GM19099 (cell line): ENCODE data around the gene DLL4.

Source experiments
- POLR2A ChIP-seq: IDR thresholded peaks from 3 replicates; pipeline ENCODE4 v1.6.1; 2011; ENCODE audit warnings: low read depth; ENCODE audit not compliant: insufficient read length; ENCODE audit errors: extremely low read depth

DLL4 gene

DNA sequence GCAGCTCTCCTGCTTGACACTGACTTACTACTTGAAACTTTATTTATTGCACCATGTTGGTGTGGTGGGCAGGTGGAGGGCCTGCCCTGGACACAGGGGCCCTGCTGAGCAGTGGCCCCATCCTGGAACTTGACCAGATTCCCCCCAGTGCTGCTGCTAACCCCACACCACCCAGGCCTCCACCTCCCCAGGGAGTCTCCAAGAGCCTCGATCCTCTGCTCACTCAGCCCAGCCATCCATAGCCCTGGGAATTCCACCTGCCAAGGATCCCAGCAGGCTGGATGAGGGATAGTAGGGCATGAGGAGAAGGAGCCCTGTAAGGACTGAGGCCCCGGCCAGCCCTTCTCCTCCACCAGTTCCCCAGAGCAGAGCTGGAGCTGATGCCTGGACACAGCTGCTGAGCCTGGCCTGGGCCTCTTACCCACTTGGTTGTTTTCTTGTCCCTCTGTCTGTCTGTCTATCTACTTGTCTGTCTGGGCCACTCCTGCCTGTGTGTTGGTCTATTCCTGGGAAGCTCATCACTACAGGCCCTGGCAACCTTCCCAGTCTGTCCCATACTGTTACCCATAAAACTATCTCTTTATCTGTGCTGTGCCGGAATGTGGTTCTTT, 26.9 kb downstream of the DLL4 start:
- TF ChIP-seq POLR2A = no peak

DNA sequence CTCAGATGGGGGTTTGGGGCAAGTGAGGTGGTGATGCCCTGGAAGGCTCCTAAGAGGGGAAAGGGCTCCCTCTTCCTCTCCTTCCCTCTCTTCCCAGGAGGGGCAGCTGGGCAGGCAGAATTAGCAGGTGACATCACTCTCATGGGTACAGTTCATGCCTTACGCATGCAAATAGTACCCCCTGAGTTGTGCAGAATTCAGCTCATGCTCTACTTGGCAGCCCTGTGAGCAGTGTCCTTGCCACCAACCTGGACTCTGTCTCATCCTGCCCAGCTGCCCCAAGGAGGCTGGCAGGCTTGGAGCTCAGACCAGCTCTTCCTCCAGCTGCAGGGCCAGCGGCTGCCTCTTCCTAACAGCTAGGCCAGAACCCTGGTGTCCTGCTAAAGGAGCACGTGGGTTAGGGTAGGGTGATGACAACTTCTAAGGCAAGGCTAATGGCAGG, 27.4 kb downstream of the DLL4 start:
- no peak for TF ChIP-seq POLR2A

DNA sequence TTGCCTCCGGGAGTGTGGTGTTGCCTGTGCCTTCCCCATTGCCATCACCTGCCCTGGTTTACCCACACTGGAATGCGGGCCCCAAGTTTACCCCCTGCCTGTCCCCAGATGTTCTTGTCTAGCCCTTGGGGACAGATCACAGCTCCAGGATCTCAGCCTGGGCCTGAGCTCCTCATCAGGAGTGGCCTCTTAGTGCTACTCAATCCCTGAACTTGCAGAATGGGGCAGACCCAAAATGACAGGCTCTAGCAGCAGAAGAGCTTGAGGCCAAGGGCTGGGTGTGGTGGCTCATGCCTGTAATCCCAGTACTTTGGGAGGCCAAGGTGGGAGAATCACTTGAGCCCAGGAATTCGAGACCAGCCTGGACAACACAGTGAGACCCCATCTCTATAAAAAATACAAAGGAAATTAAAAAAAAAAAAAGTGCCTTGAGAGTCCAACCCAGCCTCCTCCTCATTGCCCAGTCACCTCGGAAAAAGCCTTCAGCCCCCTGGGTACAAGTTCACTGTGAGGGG, 28.0 kb downstream of the DLL4 start:
- TF ChIP-seq POLR2A = no peak

DNA sequence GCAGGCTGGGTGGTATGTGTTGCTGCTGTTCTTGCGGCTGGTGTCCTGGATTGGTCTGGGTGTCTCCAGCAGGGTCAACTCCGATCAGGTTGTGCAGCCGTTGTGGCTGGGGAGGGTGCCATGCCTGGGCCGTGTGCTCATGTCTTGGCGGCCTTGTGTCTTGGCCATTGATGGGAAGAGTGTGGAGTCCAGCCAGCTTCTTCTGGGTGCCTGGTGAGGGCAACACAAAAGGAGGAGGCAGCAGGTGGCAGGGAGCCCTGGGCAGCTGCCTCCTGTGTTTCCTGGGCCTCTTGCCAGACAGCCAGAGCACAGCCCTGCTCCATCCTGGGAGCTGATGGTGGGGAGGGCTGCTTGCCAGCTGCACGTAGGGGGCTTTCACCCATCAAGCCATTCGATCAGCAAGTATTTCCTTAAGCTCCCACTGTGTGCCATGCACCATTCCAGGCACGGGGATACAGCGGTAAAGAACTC, 28.5 kb downstream of the DLL4 start:
- no peak for TF ChIP-seq POLR2A

DNA sequence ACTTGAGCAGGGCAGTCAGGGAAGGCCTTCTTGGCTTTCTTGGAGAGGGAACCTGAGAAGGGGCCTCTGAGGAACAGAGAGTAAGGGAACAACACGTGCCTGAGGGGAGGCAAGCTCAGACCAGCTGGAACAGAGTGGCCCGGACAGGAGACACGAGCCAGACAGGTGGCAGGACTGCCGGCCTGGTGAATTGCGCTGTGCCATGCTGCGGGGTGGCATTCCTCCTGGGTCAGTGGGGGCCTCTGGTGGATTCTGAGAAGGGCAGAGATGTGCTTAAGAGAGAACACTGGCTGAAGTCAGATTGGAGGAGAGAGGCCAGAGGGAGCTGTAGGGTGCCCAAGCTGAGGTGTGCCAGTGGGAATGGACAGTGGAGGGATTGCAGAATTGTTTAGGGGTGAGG, 29.0 kb downstream of the DLL4 start:
- TF ChIP-seq POLR2A = no peak

DNA sequence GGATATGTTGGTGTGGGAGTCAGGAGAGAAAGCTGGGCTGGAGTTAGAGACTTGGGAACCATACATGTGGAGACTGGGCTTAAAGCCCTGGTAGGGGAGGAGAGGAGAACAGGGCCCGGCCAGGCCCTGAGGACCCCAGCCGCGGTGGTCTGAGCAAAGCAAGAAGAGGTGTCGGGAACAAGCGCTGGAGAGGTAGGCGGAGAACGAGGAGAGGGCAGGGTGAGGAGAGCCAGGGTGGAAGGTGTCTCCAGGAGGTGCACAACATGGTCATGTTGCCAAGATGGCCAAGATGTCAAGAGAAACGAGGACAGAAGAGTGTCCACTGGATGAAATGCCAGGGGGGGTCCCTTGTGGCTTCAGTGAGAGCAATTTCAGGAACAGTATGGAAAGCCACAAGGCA, 29.6 kb downstream of the DLL4 start:
- TF ChIP-seq POLR2A = no peak

DNA sequence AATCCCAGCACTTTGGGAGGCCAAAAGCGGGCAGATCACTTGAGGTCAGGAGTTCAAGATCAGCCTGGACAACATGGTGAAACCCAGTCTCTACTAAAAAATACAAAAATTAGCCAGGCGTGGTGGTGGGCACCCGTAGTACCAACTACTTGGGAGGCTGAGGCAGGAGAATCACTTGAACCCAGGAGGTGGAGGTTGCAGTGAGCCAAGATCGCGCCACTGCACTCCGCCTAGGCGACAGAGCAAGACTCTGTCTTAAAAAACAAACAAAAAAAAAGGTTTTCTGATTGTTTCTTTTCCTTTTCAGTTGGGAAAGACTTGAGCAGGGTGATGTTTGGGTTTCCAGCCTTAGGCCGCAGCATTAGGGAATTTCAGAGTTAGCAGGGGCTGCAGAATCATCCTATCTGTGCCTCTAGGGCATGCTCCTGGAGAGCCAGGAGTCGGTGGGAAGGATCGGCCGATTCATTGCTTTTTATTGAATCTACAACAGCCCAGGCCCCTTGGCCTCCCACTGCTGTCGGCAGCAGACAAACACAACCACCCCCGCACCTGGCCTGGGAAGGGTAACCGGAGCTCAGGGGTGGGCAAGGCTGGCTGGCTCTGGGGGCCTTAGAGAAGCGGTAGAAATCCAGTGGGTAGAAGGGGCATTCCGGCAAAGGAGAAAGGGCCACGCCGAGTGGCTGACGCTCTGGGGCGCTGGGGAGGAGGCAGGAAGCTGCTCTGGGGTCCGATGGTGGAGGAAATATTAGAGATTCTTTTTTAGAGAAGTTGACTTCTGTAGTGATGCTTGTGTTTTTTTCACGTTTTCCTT, 30.4 kb downstream of the DLL4 start:
- no peak for TF ChIP-seq POLR2A

DNA sequence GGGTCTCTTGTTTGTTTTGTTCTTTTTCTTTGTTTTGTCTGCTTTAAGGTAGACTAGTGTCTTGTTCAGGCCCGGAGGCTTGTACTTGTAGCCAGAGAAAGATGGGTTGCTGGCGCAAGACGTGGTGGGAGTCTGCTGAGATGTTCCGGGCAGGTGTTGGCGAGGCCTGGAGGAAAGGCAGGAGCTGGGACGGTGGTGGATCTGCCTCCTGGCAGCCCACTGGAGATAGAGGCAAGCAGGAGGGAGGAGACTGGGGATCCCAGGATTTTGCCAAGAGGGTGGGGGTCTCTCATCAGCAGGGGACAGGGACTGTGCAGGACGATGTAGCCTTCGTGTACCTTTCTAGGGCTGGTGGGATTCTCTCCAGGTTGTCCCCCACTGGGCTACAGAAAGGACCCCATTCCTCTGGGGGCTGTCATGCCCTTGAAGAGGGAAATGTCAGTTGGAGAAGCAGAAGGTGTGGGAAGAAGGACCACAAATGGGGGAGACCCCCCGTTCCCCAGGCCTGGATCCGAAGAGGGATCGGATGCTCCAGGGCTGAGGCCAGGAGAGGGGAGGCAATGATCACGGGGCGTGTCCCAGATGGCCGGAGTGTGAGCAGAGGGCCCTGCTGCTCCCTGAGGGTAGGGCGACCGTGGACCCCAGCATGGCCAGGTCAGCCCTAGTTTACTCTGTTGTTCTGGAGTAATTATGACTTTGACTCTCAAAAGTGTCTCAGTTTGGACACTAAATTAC, 31.2 kb downstream of the DLL4 start:
- no peak for TF ChIP-seq POLR2A

DNA sequence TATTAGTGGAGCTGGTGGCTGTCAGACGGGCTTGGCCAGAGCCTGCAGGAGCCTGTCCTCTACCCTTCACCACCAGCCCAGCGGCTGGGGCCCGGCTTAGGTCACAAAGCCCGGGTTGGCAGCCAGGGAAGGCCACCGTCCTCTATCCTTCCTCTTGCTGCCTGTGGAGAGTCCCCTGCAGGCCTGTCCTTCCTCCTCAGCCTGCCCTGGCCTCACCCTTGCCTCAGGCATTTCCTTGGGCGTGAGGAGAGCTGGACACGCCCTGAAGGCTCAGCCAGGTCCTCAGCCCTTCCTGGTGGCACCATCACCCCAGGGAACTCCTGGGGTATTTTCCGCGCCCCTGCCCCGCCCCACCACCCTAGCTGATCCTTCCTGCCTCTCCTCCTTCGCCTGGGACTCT, 31.8 kb downstream of the DLL4 start:
- TF ChIP-seq POLR2A = no peak

DNA sequence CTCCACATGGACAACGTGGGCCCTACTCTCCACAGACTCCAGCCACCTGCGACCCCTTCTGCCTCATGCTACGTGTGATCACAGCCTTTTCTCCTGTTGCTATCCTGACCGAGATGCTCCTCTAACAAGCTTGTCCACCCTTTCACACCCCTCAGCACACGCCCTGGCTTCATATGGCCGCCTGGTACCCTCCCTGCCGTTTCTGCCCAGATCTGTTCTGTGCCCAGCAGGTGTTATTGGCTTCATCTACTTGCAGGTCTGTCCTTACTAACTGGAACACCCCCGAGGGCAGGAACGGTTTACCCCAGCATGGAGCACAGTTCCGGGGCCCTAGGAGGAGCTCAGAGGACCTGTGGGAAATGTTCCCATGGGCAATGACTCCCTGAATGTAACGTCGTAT, 34.1 kb downstream of the DLL4 start:
- TF ChIP-seq POLR2A = no peak

DNA sequence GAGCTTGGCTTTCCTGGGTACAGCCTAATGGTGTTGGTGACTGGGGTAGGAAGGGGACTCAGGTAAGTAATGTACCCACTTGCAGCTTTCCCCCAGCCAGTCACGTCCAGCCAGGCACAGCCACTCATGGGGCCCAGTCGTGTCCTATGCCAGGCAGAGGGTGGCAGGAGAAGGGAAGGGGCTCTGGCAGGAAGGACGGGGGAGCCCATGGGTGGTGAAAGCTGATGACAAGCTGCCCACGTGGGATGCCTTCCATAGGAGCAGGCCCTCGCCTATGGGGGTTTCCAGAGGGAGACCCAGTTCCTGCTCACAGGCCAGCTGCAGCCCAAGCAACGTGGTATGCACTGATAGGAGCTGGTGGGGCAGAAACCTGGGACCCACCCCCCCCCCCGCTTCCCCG, 34.9 kb downstream of the DLL4 start:
- TF ChIP-seq POLR2A = no peak

DNA sequence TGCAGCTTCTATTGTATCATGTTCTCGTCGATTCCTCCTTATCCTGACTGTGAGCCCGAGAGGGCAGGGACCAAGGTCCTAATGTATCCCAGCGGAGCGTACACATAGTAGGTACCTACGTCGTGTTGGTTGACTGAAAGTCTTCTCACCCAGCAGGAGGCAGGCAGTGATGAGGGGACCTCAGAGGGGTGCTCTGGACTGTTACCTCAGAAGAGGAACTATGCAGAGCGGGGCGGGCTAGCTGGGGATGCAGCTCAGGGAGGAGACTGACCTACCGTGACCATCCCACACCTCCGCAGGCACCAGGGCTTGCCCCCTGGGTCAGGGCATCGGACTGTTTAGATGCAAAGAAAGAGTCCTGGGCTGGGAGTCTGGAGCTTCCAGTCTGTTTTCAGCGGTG, 35.5 kb downstream of the DLL4 start:
- no peak for TF ChIP-seq POLR2A

DNA sequence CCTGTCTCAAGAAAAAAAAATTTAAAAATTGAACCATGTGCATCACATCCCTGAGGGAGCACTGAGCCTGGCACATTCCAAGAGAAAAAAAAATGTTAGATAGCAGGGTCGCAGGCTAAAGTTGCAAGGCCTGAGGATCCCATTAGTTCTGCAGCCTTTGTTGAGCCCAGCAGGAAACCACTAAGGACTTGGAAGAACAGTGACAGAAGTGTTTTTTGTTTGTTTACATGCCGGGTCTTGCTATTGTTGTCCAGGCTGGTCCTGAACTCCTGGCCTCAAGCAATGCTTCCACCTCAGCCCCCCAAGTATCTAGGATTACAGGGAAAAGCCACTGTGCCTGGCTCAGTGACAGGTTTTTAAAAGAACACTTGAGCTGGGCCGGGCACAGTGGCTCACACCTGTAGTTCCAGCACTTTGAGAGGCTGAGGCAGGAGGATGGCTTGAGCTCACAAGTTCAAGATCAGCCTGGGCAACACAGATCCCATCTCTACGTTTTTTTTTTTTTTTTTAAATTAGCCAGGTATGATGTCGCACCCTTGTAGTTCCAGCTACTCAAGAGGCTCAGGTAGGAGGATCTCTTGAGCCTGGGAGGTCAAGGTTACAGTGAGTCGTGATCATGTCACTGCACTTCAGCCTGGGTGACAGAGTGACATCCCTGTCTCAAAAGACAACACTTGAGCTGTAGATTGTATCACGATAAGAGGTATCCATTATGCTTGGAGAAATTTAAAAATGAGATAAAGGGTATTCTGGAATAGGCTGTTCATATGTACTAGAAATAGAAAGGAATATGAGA, 39.3 kb downstream of the DLL4 start:
- TF ChIP-seq POLR2A = no peak

DNA sequence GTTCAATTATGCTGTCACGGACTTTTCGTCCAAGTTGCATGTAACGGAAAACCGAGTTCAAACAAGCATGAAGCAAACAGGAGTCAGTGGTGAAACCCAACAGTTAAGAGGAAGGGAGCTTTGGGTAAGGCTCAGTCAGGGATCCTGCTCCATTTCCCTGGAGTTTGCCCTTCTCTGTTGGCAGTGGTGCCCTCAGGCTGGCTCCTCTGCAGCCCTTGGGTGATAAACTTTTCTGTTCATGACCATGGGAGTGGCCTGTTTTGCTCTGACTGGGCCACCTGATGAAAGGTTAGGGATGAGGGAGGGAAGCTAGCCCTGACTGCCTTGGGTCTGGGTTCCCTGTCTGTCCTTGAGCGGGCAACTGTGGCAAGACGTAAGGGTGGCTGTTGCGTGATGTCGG, 40.2 kb downstream of the DLL4 start:
- TF ChIP-seq POLR2A = no peak

DNA sequence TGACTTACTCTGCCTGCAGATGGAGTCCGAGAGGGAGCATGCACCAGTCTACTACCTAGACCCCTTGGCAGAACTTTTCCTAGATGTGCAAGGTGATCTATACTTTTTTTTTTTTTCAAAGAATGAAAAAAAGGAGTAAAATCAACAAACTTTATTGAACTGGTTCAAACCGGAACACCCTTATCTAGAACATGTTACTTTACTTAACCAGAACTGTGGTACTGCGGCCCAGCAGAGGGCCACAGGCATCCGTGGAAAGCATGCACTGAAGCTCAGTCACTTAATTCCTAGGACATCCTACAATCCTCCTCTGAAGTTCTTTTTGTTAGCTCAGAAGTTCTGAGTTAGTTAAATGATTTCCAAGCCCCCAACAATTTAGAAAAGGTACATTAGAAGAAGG, 45.7 kb downstream of the DLL4 start:
- no peak for TF ChIP-seq POLR2A
